GM13976 (cell line): Measurements from ENCODE around the gene TNFRSF19.

Source experiments
- DNase-seq: peaks from one replicate; pipeline ENCODE4 v3.0.0; 2012; ENCODE audit warnings: low spot score
- in situ Hi-C: fragments of 300-500 bp; cut with MboI; formaldehyde crosslinking; loops from one replicate; pipeline ENCODE4 v1.12.0; 2022; ENCODE audit warnings: low sequenced_read_pairs, mixed read lengths, inconsistent platforms; ENCODE audit not compliant: unreplicated experiment
- TF ChIP-seq, protein P1 (sequence below): IDR thresholded peaks from 2 replicates; pipeline ENCODE4 v1.5.1; 2012; ENCODE audit warnings: borderline replicate concordance, mild to moderate bottlenecking; ENCODE audit not compliant: insufficient read depth; ENCODE audit errors: extremely low read depth, missing control alignments, control extremely low read depth

Gene TNFRSF19

DNA sequence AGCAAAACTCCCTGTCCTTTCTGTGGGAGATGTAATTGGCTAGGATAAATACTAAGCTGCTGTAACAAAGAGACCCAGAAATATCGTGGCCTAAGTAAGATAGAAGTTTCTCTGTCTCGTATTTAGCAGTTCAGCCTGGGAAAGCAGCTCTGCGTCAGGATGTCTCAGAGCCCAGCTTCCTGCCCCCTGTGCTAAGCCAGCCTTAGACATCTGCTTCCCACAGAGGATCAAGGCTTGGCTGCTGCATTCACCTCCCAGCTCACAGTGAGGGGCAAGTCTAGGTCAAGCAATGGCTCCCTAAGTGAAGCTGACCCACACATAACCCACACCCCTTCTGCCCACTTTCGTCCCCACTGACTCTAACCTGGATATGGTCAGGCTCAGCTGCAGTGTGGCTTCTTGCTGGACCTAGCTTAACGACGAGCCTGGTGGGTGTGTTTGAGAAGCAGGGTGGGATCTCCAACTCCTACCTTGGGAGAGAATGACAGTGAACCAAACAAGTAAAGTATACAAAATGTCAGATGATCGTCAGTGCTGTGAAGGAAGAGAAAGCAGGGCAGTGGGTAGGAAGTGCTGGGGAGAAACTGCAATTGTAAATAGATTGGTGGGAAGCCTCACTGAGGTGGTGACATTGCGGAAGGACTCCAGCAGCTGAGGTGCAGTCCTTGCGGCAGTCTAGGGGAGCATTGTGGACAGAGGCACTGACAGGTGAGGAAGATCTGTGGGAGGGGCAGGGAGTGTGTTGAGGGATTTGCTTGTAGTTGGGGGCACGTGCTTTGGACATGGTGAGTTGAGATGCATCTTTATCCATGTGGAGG, 82.9 kb downstream of the TNFRSF19 start:
- in situ Hi-C loops, result no loop called here
- TF ChIP-seq, protein P1, sequence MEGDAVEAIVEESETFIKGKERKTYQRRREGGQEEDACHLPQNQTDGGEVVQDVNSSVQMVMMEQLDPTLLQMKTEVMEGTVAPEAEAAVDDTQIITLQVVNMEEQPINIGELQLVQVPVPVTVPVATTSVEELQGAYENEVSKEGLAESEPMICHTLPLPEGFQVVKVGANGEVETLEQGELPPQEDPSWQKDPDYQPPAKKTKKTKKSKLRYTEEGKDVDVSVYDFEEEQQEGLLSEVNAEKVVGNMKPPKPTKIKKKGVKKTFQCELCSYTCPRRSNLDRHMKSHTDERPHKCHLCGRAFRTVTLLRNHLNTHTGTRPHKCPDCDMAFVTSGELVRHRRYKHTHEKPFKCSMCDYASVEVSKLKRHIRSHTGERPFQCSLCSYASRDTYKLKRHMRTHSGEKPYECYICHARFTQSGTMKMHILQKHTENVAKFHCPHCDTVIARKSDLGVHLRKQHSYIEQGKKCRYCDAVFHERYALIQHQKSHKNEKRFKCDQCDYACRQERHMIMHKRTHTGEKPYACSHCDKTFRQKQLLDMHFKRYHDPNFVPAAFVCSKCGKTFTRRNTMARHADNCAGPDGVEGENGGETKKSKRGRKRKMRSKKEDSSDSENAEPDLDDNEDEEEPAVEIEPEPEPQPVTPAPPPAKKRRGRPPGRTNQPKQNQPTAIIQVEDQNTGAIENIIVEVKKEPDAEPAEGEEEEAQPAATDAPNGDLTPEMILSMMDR, result no peak
- DNase-seq, result no peak

GRCh38 chr13:23654111-23655110, 84.2 kb downstream of the TNFRSF19 start:
- TF ChIP-seq, protein P1, result no peak
- in situ Hi-C loops, result no loop called here
- DNase-seq, result no peak

GRCh38 chr13:23655321-23655720, 85.1 kb downstream of the TNFRSF19 start:
- TF ChIP-seq, protein P1, result no peak
- in situ Hi-C loops, result no loop called here

DNA sequence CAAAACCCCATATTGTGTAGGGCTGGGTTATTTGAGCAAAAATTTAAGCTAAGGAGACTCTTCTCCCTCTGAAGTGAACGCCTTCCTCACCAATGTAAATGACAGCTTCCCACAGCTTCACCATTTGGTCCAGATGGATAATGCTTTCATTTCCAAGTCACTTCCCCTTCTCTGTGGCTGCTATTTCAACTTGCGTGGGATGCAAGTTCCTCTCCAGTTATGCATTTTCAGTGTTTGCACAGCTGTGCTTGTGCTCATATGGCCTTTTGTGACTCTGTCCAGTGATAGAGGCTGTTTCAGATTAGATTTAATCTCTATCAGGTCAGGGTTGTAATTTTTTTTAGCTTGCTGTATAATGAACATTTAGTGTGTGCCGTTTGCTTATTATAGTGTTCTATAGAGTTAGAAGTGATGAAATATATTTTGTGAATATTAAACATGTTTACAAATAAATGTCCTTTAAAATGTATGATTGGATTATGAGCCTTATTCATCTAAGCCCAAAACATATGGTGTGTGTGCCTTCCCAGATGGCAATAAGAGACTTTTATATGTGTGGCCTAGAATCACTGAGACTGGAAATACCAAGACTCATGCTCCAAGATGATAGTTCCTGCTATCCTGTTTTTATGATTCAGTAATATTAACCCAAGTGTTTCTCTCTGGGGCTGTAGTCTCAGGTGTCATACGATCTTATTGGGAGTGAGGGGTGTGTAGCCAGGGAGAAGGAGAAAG, 86.6 kb downstream of the TNFRSF19 start:
- DNase-seq, result peak; percentile 65
- TF ChIP-seq, protein P1, result no peak
- in situ Hi-C loops, result no loop called here

More at GRCh38 chr13:23655321-23655720, 85.1 kb downstream of the TNFRSF19 start:
- DNase-seq, result no peak

DNA sequence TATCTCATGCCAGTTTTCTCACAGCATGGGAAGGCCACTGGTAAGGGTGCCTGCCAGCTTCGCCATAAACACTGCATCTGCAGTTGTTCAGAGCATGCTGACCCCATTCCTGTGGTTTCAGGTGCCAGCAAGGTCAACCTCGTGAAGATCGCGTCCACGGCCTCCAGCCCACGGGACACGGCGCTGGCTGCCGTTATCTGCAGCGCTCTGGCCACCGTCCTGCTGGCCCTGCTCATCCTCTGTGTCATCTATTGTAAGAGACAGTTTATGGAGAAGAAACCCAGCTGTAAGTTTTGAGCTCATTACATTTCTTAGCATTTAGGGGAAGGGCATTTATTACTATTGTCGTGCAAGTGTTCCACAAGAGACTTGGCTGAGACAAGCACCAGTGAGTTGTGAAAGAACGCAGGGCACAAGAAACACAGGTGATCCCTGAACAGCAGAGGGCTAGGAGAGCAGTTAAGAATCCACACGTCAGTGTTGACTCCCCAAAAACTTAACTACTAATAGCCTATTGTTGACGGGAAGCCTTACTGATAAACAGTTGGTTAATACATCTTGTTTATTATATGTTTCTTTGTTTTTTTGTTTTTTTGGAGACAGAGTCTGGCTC, 88.8 kb downstream of the TNFRSF19 start:
- in situ Hi-C loops, result no loop called here
- TF ChIP-seq, protein P1, result no peak
- no peak for DNase-seq
